HepG2 (cell line): Measurements from ENCODE around the gene KTI12. TPM values are rescaled to one million over a fixed set of nuclear protein-coding genes. Genes with fewer than 3 reads are reported as not detected.

Source experiments
- ATF3 ChIP-seq: sonication (generic); formaldehyde crosslinking; IDR thresholded peaks from 2 replicates; pipeline ENCODE4 v1.4.0; 2020; ENCODE audit warnings: missing genetic modification reagents
- CBFB ChIP-seq: sonication (generic); formaldehyde crosslinking; IDR thresholded peaks from 2 replicates; pipeline ENCODE4 v1.4.0; 2020; ENCODE audit warnings: missing genetic modification reagents
- CEBPG ChIP-seq: IDR thresholded peaks from 2 replicates; pipeline ENCODE4 v1.6.1; 2016
- CHD2 ChIP-seq: IDR thresholded peaks from 2 replicates; pipeline ENCODE4 v1.6.1; 2011; ENCODE audit warnings: low read depth, low read length, improper control_type of control experiment
- CREBL2 ChIP-seq: sonication (generic); formaldehyde crosslinking; IDR thresholded peaks from 2 replicates; pipeline ENCODE4 v1.8.1; 2023; ENCODE audit warnings: missing genetic modification reagents, mild to moderate bottlenecking, borderline replicate concordance
- DDIT3 ChIP-seq: sonication (generic); formaldehyde crosslinking; IDR thresholded peaks from 2 replicates; pipeline ENCODE4 v1.4.0; 2020; ENCODE audit warnings: mild to moderate bottlenecking, missing genetic modification reagents
- ELK4 ChIP-seq: sonication (generic); formaldehyde crosslinking; IDR thresholded peaks from 2 replicates; pipeline ENCODE4 v1.9.0; 2021; ENCODE audit warnings: missing genetic modification reagents, borderline replicate concordance
- IRF1 ChIP-seq: sonication (generic); formaldehyde crosslinking; IDR thresholded peaks from 2 replicates; pipeline ENCODE4 v1.4.0; 2020; ENCODE audit warnings: low read depth, mild to moderate bottlenecking, missing genetic modification reagents
- ISX ChIP-seq: sonication (generic); formaldehyde crosslinking; conservative IDR thresholded peaks from 2 replicates; pipeline ENCODE4 v1.5.0; 2020; ENCODE audit warnings: missing genetic modification reagents
- NFYC ChIP-seq: IDR thresholded peaks from 2 replicates; pipeline ENCODE4 v1.6.1; 2016; ENCODE audit warnings: missing genetic modification reagents, missing compliant biosample characterization
- PHF8 ChIP-seq: sonication (generic); formaldehyde crosslinking; IDR thresholded peaks from 2 replicates; pipeline ENCODE4 v1.5.0; 2020; ENCODE audit warnings: missing genetic modification reagents
- SATB2 ChIP-seq: sonication (generic); formaldehyde crosslinking; IDR thresholded peaks from 2 replicates; pipeline ENCODE4 v1.5.0; 2020; ENCODE audit warnings: missing genetic modification reagents
- SMAD1 ChIP-seq: sonication (generic); formaldehyde crosslinking; IDR thresholded peaks from 2 replicates; pipeline ENCODE4 v1.4.0; 2020; ENCODE audit warnings: missing genetic modification reagents, low read depth, mild to moderate bottlenecking, borderline replicate concordance
- ZBTB21 ChIP-seq: sonication (generic); formaldehyde crosslinking; IDR thresholded peaks from 2 replicates; pipeline ENCODE4 v1.4.0; 2020; ENCODE audit warnings: missing genetic modification reagents
- ZC3H13 ChIP-seq: sonication (generic); formaldehyde crosslinking; IDR thresholded peaks from 2 replicates; pipeline ENCODE4 v1.8.1; 2023; ENCODE audit warnings: mild to moderate bottlenecking, missing genetic modification reagents, moderate library complexity
- ZFP36L1 ChIP-seq: sonication (generic); formaldehyde crosslinking; IDR thresholded peaks from 2 replicates; pipeline ENCODE4 v1.8.0; 2022; ENCODE audit warnings: mild to moderate bottlenecking, missing genetic modification reagents, moderate library complexity
- ZKSCAN8 ChIP-seq: IDR thresholded peaks from 2 replicates; pipeline ENCODE4 v1.6.1; 2016; ENCODE audit warnings: borderline replicate concordance, missing genetic modification reagents, missing compliant biosample characterization
- ZNF33B ChIP-seq: sonication (generic); formaldehyde crosslinking; IDR thresholded peaks from 2 replicates; pipeline ENCODE4 v1.5.1; 2020; ENCODE audit warnings: mild to moderate bottlenecking, missing genetic modification reagents
- ZNF513 ChIP-seq: sonication (generic); formaldehyde crosslinking; conservative IDR thresholded peaks from 2 replicates; pipeline ENCODE4 v1.5.0; 2020; ENCODE audit warnings: missing genetic modification reagents
- ZNF672 ChIP-seq: sonication (generic); formaldehyde crosslinking; IDR thresholded peaks from 2 replicates; pipeline ENCODE4 v1.8.1; 2022; ENCODE audit warnings: missing genetic modification reagents
- ZNF782 ChIP-seq: sonication (generic); formaldehyde crosslinking; IDR thresholded peaks from 2 replicates; pipeline ENCODE4 v1.4.0; 2020; ENCODE audit warnings: missing genetic modification reagents, mild to moderate bottlenecking, borderline replicate concordance
- ZSCAN31 ChIP-seq: sonication (generic); formaldehyde crosslinking; IDR thresholded peaks from 2 replicates; pipeline ENCODE4 v1.5.0; 2020; ENCODE audit warnings: low read depth, mild to moderate bottlenecking, missing genetic modification reagents
- ZXDC ChIP-seq: sonication (generic); formaldehyde crosslinking; IDR thresholded peaks from 2 replicates; pipeline ENCODE4 v1.5.0; 2020; ENCODE audit warnings: mild to moderate bottlenecking, missing genetic modification reagents
- polyA plus RNA-seq, 8 experiments: library from polyadenylated mRNA; depleted of rRNA in 3 of 8; stranded (reverse) in 7 of 8; unstranded in 1 of 8; fragments of >200 nt; fragmentation: Illumina TruSeq in 4 of 8; extraction: Trizol in 4 of 8; gene quantifications; 2 replicates each; pipeline versions ENCODE4 v1.2.1 to v1.2.3, GENCODE V29; 2011 to 2016; ENCODE audit warnings: low read depth in 4 of 8, missing spikeins in 1 of 8, mixed read lengths in 1 of 8; ENCODE audit not compliant: insufficient read depth in 1 of 8
- total RNA-seq, 5 experiments: library from RNA; depleted of rRNA; stranded (reverse); fragments of >200 nt; fragmentation: Illumina TruSeq; extraction: Trizol; gene quantifications; 2 replicates each; pipeline ENCODE4 v1.2.3, GENCODE V29; 2016; ENCODE audit warnings: low read depth in 1 of 5

Gene KTI12
- total and polyA plus RNA-seq, 2 of the 13 experiments (the other 11 are each of a cell fraction or from before 2014, with no cell fraction given): 7.4 to 10.2 TPM

- TF ChIP-seq ISX (CRISPR knock-in tag): no peak
- peak; percentile 22; the same call in 1 of the 2 replicates for TF ChIP-seq CEBPG (CRISPR knock-in tag)
- TF ChIP-seq ZNF672 (CRISPR knock-in tag): no peak
- TF ChIP-seq SATB2: no peak
- peak; percentile 76; the same call in 1 of the 2 replicates for TF ChIP-seq ZXDC (CRISPR knock-in tag)
- no peak; the same call in 1 of the 2 replicates for TF ChIP-seq ZC3H13 (CRISPR knock-in tag)
- no peak for TF ChIP-seq ELK4 (CRISPR knock-in tag)
- TF ChIP-seq IRF1: no peak; the same call in 1 of the 2 replicates
- TF ChIP-seq ZNF782 (CRISPR knock-in tag): no peak; the same call in 1 of the 2 replicates
- no peak for TF ChIP-seq ZNF513 (CRISPR knock-in tag)
- TF ChIP-seq ZKSCAN8: 0 out of 2 replicates have a peak, but pooled peaks have one; percentile 37
- TF ChIP-seq ZBTB21 (CRISPR knock-in tag): peak; percentile 47; the same call in 1 of the 2 replicates
- no peak for TF ChIP-seq ZFP36L1 (CRISPR knock-in tag)
- no peak for TF ChIP-seq ZNF33B (CRISPR knock-in tag)
- TF ChIP-seq CBFB: peak; percentile 89
- peak; percentile 43; the same call in 1 of the 2 replicates for TF ChIP-seq NFYC
- TF ChIP-seq CHD2: peak; percentile 78
- TF ChIP-seq CREBL2: no peak
- TF ChIP-seq ZSCAN31 (CRISPR knock-in tag): peak; percentile 83; the same call in 1 of the 2 replicates
- TF ChIP-seq PHF8 (CRISPR knock-in tag): peak; percentile 87
- TF ChIP-seq ATF3 (CRISPR knock-in tag): no peak
- no peak for TF ChIP-seq DDIT3 (CRISPR knock-in tag)
- no peak for TF ChIP-seq SMAD1 (CRISPR knock-in tag)
Observed at GRCh38 chr1:52033190-52034049, at the start of gene KTI12 (continued).
